NB4 (cell line): ENCODE measurements around the gene MRPL50.

Experiments used
- CTCF ChIP-seq: IDR thresholded peaks from one replicate; pipeline ENCODE4 v1.5.1; 2012; ENCODE audit warnings: low read depth, low read length
- MAX ChIP-seq: IDR thresholded peaks from 2 replicates; pipeline ENCODE4 v1.6.1; 2011; ENCODE audit warnings: low read depth, low read length
- POLR2A ChIP-seq: IDR thresholded peaks from 2 replicates; pipeline ENCODE4 v1.6.1; 2011; ENCODE audit warnings: mild to moderate bottlenecking; ENCODE audit not compliant: insufficient read length; ENCODE audit errors: extremely low read depth

- TF ChIP-seq POLR2A (no peak), CTCF (no peak), MAX (no peak)
Observed at GRCh38 chr9:101362450-101362849, 36.0 kb downstream of the MRPL50 start.
